ENCODE data around the gene PPT1. TPM values are rescaled to one million over a fixed set of nuclear protein-coding genes. Genes with fewer than 3 reads are reported as not detected.
"Not testable (repeated sequence)": the region's sequence is repeated elsewhere in the genome, so short reads cannot be mapped to it uniquely, and the experiment has no call there.

PPT1 gene
- total RNA-seq, 2 donors from 2014 or later: 81.8 to 84.1 TPM

DNA sequence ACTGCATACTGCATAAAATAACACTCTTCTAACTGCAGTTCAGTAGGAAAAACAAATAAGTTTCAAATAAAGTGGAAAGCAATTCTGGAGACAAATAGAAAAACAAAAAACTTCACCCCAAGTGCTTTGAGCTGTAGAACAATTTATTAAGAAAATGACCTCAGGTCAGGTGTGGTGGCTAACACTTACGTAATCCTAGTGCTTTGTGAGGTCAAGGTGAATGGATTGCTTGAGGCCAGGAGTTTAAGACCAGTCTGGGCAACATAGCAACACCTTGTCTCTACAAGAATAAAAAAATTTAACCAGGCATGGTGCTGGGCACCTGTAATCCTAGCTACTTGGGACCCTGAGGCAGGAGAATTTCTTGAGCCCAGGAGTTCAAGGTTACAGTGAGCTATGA is 5.0 kb upstream of the PPT1 start:
- ATAC-seq (no peak), DNase-seq (ENCODE audit: low spot score in 2 of 2) (no peak)
- Mint-ChIP-seq H3K27ac (no peak overlapping the region), H3K9me3 (peaks cover 4 to 9% of the 10 kb centered on the region in 2 donors), H3K36me3 (peaks cover 11 to 13% of the 10 kb centered on the region in 2 donors)

DNA sequence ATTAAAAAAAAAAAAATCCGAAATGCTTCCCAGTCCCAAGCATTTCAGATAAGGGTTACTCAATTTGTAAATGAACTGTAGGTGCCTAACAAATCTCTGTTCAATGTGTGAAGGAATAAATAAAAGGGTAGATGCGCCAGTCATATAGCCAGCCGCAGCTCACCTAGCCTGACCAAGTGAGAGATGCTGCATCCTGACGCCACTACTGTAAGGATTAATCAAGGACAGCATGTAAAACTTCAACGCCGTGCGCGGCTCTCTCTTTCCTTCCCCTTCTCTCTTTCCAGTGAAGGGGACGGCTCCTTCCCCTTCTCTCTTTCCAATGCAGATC is 441 bp downstream of the PPT1 start:
- H3K9me3 Mint-ChIP-seq: no peaks in the 10 kb centered on the region
- peak overlapping the region; percentile 92 to 95 for H3K27ac Mint-ChIP-seq
- ATAC-seq (peak; percentile 49 to 60), DNase-seq (ENCODE audit: low spot score in 2 of 2) (no peak)
- H3K36me3 Mint-ChIP-seq: peaks cover 5 to 18% of the 10 kb centered on the region in 2 donors

DNA sequence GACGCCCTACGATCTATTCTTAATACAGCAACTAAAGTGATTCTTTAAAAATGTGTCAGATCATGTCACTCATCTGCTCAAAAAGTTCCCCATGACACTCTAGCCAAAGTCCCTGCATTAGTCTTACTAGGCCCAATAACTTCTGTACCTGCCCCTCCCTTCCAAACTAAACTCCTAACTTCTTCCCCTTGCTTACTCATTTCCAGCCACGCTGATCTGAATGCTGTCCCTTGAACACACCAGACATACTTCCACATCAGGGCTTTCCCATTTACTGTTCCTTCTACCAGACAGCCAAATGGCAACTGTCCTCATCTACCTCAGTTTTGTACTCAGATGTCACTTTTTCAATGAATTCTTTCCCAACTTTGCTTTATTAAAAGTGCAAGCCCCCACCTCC is 1.2 kb downstream of the PPT1 start:
- Mint-ChIP-seq H3K36me3 (peaks cover 5 to 21% of the 10 kb centered on the region in 2 donors), H3K9me3 (no peaks in the 10 kb centered on the region), H3K27ac (peak overlapping the region in 1 of 2 donors; percentile 92)
- ATAC-seq: peak in 1 of 2 donors; percentile 24
- no peak for DNase-seq (ENCODE audit: low spot score in 2 of 2)

DNA sequence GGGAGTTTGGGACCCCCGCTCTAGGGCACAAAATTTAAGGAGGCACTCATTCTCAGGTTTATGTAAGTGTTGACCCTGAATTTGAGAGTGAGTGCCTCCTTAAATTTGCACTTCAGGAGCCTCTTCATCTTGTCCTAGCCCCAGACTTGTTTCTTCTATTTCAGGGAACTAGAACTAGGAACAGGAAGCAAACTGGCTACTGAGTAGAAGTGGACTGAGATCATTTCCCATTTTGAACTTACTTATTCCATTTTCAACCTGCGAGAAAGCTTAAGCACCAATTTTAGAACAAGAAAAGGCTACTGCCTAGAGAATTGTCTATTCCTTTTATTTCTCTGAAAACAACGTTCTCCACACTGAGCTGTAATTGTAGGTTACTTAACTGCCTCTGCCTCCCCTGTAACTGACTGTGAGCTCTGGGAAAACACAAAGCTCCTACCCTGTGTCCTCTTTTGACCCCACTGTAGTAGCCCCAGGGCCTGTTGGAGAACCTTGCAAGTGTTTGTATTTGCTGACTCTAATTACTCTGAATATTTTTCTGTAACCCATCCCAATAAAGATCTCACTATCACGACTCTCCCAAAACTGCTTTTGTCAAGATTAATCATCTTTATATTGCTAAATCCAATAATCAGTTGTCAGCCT is 2.5 kb downstream of the PPT1 start:
- Mint-ChIP-seq H3K36me3 (peaks cover 5 to 22% of the 10 kb centered on the region in 2 donors), H3K9me3 (no peaks in the 10 kb centered on the region), H3K27ac (no peak overlapping the region)
- ATAC-seq (no peak), DNase-seq (ENCODE audit: low spot score in 2 of 2) (no peak)

DNA sequence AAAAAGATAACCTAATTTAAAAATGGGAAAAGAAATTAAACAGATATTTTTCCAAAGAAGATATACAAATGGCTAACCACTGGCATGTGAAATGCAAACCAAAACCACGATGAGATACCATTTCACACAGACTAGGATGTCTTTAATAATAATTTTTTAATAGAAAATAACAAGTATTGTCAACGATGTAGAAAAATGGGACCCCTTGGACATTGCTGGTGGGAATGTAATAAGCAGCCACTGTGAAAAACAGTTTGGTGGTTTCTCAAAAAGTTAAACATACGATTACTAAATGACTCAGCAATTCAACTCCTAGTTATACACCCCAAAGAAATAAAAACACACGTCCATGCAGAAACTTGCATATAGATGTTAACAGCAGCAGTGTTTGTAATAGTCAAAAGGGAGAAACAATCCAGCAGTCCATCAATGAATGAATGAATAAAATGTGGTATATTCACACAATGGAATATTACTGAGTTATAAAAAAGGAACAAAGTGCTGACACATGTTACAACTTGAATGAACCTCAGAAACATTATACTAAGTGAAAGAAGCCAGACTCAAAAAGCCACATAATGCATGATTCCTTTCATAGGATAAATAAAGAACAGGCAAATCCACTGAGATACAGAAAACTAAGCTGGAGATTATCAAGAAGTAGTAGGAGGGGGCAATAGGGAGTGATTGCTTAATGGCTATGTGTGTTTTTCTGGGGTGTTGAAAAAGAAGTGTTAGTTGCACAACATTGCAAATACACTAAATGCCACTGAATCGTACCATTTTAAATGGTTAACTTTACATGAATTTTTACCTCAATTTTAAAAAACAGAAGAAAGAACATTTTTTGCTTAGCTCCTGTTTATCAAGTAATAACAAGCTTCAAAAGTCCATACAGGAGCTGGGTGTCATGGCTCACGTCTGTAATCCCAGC is 4.1 kb downstream of the PPT1 start:
- Mint-ChIP-seq H3K9me3 (no peaks in the 10 kb centered on the region), H3K36me3 (peaks cover 10 to 27% of the 10 kb centered on the region in 2 donors), H3K27ac (peak overlapping the region in 1 of 2 donors; percentile 84)
- no peak for ATAC-seq
- DNase-seq (ENCODE audit: low spot score in 2 of 2): no peak

DNA sequence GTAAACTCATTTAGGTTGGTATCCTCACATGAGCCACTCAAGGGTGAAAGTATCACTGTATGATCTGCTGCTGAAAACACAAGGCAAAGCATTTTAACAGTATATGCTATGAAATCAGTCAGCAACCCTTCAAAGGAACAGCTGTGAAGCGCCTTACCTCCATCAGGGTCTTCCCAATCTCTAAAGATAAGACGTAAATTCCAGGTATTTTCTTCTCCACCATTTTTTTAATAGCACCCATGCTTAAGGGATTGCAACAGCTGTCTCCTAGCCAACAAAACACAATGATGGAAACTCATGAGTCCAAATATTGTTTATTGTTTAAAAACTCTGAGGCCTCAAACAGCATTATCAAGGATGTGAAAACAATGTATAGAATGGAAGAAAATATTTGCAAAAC is 4.8 kb downstream of the PPT1 start:
- no peak for DNase-seq (ENCODE audit: low spot score in 2 of 2)
- Mint-ChIP-seq H3K36me3 (peaks cover 10 to 28% of the 10 kb centered on the region in 2 donors), H3K9me3 (no peaks in the 10 kb centered on the region), H3K27ac (no peak overlapping the region)
- ATAC-seq: no peak

DNA sequence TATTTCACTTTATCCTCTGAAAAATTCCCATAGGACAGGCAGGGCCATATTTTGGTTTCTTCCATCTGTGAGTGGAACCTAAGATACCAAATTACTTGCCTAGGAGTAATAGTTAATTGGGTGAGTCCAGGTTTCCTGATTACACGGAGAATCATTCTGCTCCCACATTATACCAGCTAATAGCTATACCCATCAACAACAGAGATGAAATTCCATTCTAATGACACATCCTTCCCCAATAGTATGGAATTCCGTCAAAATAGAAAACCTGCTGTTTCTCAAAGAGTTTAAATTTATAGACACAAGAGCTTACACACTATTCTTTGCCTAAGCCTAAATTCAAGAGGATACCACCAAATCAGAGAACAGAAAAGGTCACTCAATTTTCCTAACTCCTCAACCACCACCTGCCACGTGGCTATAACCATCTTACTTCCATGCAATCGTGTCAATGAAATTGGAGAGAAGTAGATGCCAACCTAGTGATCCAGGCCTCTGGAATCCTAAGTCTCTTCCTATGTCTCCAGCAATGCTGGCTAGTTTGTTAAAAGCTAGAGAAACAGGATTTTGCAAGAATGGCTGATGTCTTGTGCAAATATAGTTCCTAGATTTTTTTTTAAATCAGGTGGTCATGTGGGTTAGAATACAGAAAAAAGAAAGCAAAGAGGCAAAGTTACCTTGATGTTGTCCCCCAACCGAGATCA is 6.2 kb downstream of the PPT1 start:
- Mint-ChIP-seq H3K9me3 (no peaks in the 10 kb centered on the region), H3K27ac (no peak overlapping the region), H3K36me3 (peaks cover 10 to 22% of the 10 kb centered on the region in 2 donors)
- ATAC-seq (no peak), DNase-seq (ENCODE audit: low spot score in 2 of 2) (no peak)

DNA sequence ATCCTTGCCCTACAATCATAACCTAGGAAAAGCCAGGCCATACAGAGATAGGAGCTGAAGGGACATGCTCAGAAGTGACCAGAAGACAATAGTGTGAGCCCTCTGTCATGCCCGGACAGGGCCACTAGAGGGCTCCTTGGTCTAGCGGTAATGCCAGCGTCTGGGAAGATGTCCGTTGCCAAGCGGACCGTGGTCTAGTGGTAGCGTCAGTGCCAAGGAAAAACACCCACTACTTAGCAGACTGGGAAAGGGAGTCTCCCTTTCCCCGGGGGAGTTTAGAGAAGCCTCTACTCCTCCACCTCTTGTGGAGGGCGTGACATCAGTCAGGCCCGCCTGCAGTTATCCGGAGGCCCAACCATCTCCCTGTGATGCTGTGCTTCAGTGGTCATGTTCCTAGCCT is 12.3 kb downstream of the PPT1 start:
- H3K27ac Mint-ChIP-seq: peak overlapping the region in 1 of 2 donors; percentile 50
- H3K36me3 Mint-ChIP-seq: peaks cover 9 to 11% of the 10 kb centered on the region in 2 donors
- peak in 1 of 2 donors; percentile 62 for DNase-seq (ENCODE audit: low spot score in 2 of 2)
- not testable (repeated sequence) for H3K9me3 Mint-ChIP-seq, ATAC-seq

DNA sequence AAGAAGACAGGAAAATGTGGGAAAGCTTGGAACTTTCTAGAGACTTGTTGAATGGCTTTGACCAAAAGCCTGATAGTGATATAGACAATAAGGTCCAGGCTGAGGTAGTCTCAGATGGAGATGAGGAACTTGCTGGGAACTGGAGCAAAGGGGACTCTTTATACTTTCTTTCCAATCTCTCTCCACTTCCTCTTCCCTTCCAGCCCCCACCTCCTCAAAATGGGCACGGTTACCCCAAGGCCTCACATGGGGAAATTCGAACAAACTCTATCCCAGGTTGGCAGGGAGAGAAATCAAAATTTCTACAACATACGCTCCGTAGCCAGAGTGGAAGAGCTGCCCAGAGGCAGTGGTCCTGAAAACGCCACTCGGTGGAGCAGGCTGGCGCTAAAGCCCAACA is 15.2 kb downstream of the PPT1 start:
- ATAC-seq (no peak), DNase-seq (ENCODE audit: low spot score in 2 of 2) (no peak)
- Mint-ChIP-seq H3K9me3 (no peaks in the 10 kb centered on the region), H3K36me3 (peaks cover 0 to 6% of the 10 kb centered on the region in 2 donors), H3K27ac (no peak overlapping the region)

DNA sequence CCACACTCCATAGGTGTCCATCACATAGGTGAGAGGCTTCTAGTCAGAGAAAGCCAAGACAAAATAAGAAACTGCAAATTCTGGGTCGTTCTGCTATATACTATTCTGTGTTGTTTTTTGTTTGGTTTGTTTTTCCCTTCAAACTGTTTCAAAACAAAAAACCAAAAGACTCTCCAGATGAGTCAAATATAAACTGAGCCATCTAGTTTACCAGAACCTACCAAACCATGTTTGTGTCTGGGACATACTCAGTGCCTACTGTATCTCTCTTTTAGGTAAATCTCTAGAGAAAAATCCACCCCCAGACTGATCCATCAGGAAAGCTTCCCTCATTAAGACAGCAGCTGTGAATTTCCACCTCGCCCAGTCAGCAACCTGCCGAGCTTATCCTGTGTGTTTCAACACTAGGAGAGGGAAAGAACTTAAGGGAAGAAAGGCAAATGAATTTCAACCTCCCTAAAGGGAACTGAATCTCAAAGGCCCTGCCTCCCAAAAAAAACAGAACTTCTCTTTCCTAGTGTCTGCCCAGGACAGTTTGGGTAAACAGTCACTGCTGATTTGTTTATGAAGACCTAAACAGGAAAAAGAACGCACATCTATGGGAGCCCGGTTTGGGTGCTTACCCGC is 17.2 kb downstream of the PPT1 start:
- DNase-seq (ENCODE audit: low spot score in 2 of 2): no peak
- no peaks in the 10 kb centered on the region for H3K9me3 Mint-ChIP-seq
- peaks cover 0 to 3% of the 10 kb centered on the region in 2 donors for H3K36me3 Mint-ChIP-seq
- peak in 1 of 2 donors; percentile 29 for ATAC-seq
- peak overlapping the region; percentile 51 to 91 for H3K27ac Mint-ChIP-seq

DNA sequence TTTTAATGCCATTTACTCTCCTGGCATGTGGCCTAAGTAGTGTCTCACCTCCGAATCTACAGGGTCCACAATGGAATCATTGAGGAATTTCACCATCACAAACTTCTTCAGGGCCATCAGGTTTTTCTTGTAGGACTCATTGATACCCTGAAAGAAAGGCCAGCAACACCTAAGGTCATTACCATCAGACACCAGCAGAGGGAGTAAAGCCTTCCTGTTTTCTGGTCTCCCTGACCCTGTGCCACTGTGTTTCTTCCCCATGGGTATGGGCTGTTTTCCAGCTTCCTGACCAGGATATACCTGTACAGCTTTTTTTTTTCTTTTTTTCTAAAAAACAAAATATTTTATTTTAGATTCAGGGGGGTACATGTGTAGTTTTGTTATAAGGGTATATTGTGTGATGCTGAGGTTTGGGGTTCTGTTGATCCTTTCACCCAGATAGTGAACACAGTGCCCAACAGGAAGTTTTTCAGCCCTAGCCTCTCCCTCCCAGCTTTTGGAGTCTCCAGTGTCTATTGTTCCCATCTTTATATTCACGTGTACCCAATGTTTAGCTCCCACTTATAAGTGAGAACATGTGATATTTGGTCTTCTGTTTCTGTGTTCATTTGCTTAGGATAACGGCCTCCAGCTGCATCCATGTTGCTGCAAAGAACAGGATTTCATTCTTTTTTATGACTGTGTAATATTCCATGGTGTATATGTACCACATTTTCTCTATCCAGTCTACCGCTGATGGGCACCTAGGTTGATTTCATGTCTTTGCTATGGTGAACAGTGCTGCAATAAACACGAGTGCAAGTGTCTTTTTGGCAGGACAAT is 18.3 kb downstream of the PPT1 start:
- ATAC-seq (peak; percentile 71 to 78), DNase-seq (ENCODE audit: low spot score in 2 of 2) (peak in 1 of 2 donors; percentile 66)
- Mint-ChIP-seq H3K9me3 (no peaks in the 10 kb centered on the region), H3K27ac (peak overlapping the region in 1 of 2 donors; percentile 31), H3K36me3 (peaks cover 0 to 5% of the 10 kb centered on the region in 2 donors)

DNA sequence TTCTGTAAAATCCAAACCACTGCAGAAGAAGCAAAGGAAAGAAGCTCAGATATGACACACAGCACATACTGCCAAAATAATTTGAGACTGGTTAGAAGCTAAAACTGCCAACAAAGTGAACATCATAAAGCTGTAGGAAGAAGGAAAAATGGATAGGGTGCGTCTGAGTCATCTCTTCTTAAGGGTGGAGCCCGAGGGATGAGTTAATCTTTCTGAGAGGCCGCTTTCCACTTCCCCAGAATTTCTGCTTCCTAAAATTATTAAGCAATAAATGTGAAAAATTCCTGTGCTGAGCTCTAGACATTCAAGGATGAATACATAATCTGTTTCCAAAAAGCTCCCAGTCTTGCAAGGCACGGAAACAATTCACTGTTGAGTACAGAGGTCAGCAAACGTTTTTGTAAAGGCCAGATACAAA is 20.1 kb downstream of the PPT1 start:
- no peak for DNase-seq (ENCODE audit: low spot score in 2 of 2)
- ATAC-seq: no peak
- H3K36me3 Mint-ChIP-seq: peaks cover 0 to 17% of the 10 kb centered on the region in 2 donors
- H3K9me3 Mint-ChIP-seq: no peaks in the 10 kb centered on the region
- peak overlapping the region in 1 of 2 donors; percentile 65 for H3K27ac Mint-ChIP-seq

DNA sequence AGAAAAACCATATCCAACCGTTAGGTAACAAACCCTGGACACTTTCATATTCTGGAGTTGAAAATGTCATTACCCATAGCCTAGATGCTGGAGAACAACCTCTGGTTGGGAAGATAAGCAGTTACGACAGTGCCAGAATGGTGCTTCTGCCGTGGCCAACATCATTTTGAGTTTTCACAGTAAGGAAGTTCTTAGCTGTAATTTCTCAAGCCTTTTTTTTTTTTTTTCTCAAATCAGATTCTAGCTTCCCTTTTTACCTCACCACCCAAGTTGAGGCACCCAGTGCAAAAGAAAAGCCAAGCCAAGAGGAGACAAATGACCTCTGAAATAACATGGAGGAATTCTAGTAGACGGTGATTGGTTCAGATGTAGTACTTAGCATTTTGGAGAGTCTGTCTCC is 21.8 kb downstream of the PPT1 start:
- Mint-ChIP-seq H3K9me3 (no peaks in the 10 kb centered on the region), H3K27ac (peak overlapping the region in 1 of 2 donors; percentile 60), H3K36me3 (peaks cover 11 to 23% of the 10 kb centered on the region in 2 donors)
- ATAC-seq: no peak
- no peak for DNase-seq (ENCODE audit: low spot score in 2 of 2)

DNA sequence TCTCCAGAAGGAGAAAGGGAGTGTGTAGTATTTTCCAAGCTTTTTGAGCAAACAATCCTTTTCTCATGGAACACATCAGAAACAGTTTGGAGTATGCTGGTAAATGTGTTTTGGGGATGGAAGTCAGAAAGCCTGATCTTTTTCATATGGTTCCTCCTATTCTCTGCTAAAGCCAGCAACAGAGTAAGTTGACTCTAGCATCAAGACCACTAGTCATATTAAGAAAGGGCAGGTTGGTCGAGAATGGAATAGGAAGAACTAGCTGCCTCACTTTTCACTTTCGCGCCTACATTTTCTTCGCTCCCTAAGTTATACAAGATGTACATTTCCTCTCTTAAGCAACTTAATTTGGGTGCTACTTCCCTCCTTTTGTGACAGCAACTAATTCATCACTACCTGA is 24.0 kb downstream of the PPT1 start:
- Mint-ChIP-seq H3K9me3 (no peaks in the 10 kb centered on the region), H3K27ac (peak overlapping the region in 1 of 2 donors; percentile 41), H3K36me3 (peaks cover 15 to 23% of the 10 kb centered on the region in 2 donors)
- DNase-seq (ENCODE audit: low spot score in 2 of 2) (no peak), ATAC-seq (no peak)

DNA sequence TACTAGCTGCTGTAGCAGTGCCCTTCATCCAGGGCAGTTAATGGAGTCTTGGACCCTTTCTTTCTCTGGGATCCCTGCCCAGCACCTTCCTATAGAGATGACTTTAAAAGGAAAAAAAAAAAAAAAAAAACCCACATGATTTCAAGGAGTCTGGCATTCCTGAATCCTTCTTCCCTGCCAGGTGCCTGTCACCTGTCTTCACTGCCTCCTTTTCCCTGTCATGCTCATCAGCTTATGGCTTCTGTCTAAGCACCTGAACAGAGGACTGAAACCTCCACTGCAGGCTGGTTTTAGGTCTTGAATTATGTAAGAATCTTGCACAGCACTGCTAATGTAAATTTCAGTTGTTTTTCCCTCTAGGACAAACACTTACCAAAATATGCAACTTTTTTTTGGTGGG is 24.9 kb downstream of the PPT1 start:
- H3K36me3 Mint-ChIP-seq: peaks cover 21 to 30% of the 10 kb centered on the region in 2 donors
- ATAC-seq (no peak), DNase-seq (ENCODE audit: low spot score in 2 of 2) (no peak)
- no peaks in the 10 kb centered on the region for H3K9me3 Mint-ChIP-seq
- peak overlapping the region; percentile 41 to 85 for H3K27ac Mint-ChIP-seq

DNA sequence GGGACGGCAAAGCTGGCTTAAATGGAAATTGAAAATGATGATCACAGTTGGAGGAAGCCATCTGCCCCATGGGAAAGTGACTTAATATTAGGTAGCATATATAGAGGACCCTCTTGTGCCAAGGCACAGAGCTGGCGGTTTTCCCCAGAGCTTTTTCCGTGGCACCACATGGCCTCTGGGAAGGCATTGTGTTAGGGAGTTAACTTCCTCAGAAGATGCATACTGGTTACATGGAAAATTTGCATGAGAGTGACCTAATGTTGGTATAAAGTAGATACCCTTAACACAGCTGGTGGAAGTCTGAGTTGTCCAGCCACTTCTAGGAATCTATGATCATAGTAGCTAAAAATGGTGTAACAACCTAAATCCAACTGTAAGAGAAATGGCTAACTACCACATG is 29.2 kb downstream of the PPT1 start:
- no peak for DNase-seq (ENCODE audit: low spot score in 2 of 2)
- H3K27ac Mint-ChIP-seq: peak overlapping the region; percentile 83 to 89
- H3K36me3 Mint-ChIP-seq: peaks cover 57 to 63% of the 10 kb centered on the region in 2 donors
- ATAC-seq: no peak
- no peaks in the 10 kb centered on the region for H3K9me3 Mint-ChIP-seq

All from activated naive CD4-positive, alpha-beta T cell treated with anti-CD3 and anti-CD28 coated beads, Interleukin-2, amount 50 U/mL, for 72 hours (primary cell).